ENCODE results near the gene RIN2.
A peak's percentile ranks its signal among the peaks of the same experiment; 100 is the strongest.
"Not testable (repeated sequence)": the region's sequence is repeated elsewhere in the genome, so short reads cannot be mapped to it uniquely, and the experiment has no call there.

Gene RIN2

GRCh38 chr20:19802099-19802491 lies 44.0 kb downstream of the RIN2 start:
- Histone ChIP-seq H3K36me3 (replicated peaks; ENCODE audit: low read depth, low read length) (no peaks in the 10 kb centered on the region), H4K20me1 (ENCODE audit: insufficient read depth, low read length) (no peaks in the 10 kb centered on the region), H3K4me1 (ENCODE audit: low read length) (no peaks in the 10 kb centered on the region; the same call in 1 of the 2 replicates)

GRCh38 chr20:19802492-19803158 lies 44.6 kb downstream of the RIN2 start:
- peaks cover 14% of the 10 kb centered on the region; the same call in 1 of the 2 replicates for H3K27me3 ChIP-seq (ENCODE audit: low read depth, low read length)
- H3K4me1 ChIP-seq (ENCODE audit: low read length): no peaks in the 10 kb centered on the region; the same call in 1 of the 2 replicates
- TF ChIP-seq EZH2phosphoT487 (IDR thresholded peaks at IDR 0.05; ENCODE audit: low read depth) (no peak), CTCF (IDR thresholded peaks at IDR 0.05; ENCODE audit: low read depth, low read length) (peak; percentile 47)
- H3K27ac ChIP-seq (ENCODE audit: low read length): no peak overlapping the region
- H3K36me3 ChIP-seq (replicated peaks; ENCODE audit: low read depth, low read length): no peaks in the 10 kb centered on the region
- no peak overlapping the region for H3K9ac ChIP-seq (ENCODE audit: low read length)
- no peak overlapping the region for H3K4me2 ChIP-seq (ENCODE audit: low read length)
- no peak overlapping the region for H2AFZ ChIP-seq (ENCODE audit: low read depth, low read length)
- H3K79me2 ChIP-seq (ENCODE audit: low read length): no peaks in the 10 kb centered on the region
- H3K4me3 ChIP-seq (ENCODE audit: low read length): no peak overlapping the region
- no peaks in the 10 kb centered on the region for H4K20me1 ChIP-seq (ENCODE audit: insufficient read depth, low read length)
- H3K9me3 ChIP-seq (ENCODE audit: insufficient read depth, low read length): no peaks in the 10 kb centered on the region

More at GRCh38 chr20:19802099-19802491, 44.0 kb downstream of the RIN2 start:
- Histone ChIP-seq H3K27ac (ENCODE audit: low read length) (no peak overlapping the region), H3K9me3 (ENCODE audit: insufficient read depth, low read length) (no peaks in the 10 kb centered on the region), H3K79me2 (ENCODE audit: low read length) (no peaks in the 10 kb centered on the region), H3K4me3 (ENCODE audit: low read length) (no peak overlapping the region), H2AFZ (ENCODE audit: low read depth, low read length) (no peak overlapping the region), H3K4me2 (ENCODE audit: low read length) (no peak overlapping the region), H3K9ac (ENCODE audit: low read length) (no peak overlapping the region), H3K27me3 (ENCODE audit: low read depth, low read length) (peaks cover 14% of the 10 kb centered on the region; the same call in 1 of the 2 replicates)
- TF ChIP-seq EZH2phosphoT487 (IDR thresholded peaks at IDR 0.05; ENCODE audit: low read depth) (no peak), CTCF (IDR thresholded peaks at IDR 0.05; ENCODE audit: low read depth, low read length) (no peak)

- H3K79me2 ChIP-seq (ENCODE audit: low read length); H3K9ac ChIP-seq (ENCODE audit: low read length); H2AFZ ChIP-seq (ENCODE audit: low read depth, low read length); H3K4me1 ChIP-seq (ENCODE audit: low read length); H3K9me3 ChIP-seq (ENCODE audit: insufficient read depth, low read length); H4K20me1 ChIP-seq (ENCODE audit: insufficient read depth, low read length); H3K4me3 ChIP-seq (ENCODE audit: low read length); H3K36me3 ChIP-seq (replicated peaks; ENCODE audit: low read depth, low read length); H3K27ac ChIP-seq (ENCODE audit: low read length); H3K4me2 ChIP-seq (ENCODE audit: low read length): not testable (repeated sequence)
- peaks cover 14% of the 10 kb centered on the region; the same call in 1 of the 2 replicates for H3K27me3 ChIP-seq (ENCODE audit: low read depth, low read length)
Observed at GRCh38 chr20:19806276-19806675, 48.2 kb downstream of the RIN2 start.

GRCh38 chr20:19806806-19807190 lies 48.7 kb downstream of the RIN2 start:
- Histone ChIP-seq H4K20me1 (ENCODE audit: insufficient read depth, low read length) (no peaks in the 10 kb centered on the region), H3K9me3 (ENCODE audit: insufficient read depth, low read length) (no peaks in the 10 kb centered on the region), H3K4me2 (ENCODE audit: low read length) (no peak overlapping the region), H3K27ac (ENCODE audit: low read length) (no peak overlapping the region), H3K79me2 (ENCODE audit: low read length) (no peaks in the 10 kb centered on the region), H3K4me3 (ENCODE audit: low read length) (no peak overlapping the region), H3K9ac (ENCODE audit: low read length) (no peak overlapping the region), H3K4me1 (ENCODE audit: low read length) (no peaks in the 10 kb centered on the region; the same call in 1 of the 2 replicates), H2AFZ (ENCODE audit: low read depth, low read length) (no peak overlapping the region), H3K36me3 (replicated peaks; ENCODE audit: low read depth, low read length) (no peaks in the 10 kb centered on the region), H3K27me3 (ENCODE audit: low read depth, low read length) (peaks cover 15% of the 10 kb centered on the region; the same call in 1 of the 2 replicates)
- no peak for TF ChIP-seq EZH2phosphoT487 (IDR thresholded peaks at IDR 0.05; ENCODE audit: low read depth)

- Histone ChIP-seq H2AFZ (ENCODE audit: low read depth, low read length) (no peak overlapping the region), H3K4me1 (ENCODE audit: low read length) (no peaks in the 10 kb centered on the region; the same call in 1 of the 2 replicates), H3K27ac (ENCODE audit: low read length) (no peak overlapping the region), H3K9me3 (ENCODE audit: insufficient read depth, low read length) (no peaks in the 10 kb centered on the region), H4K20me1 (ENCODE audit: insufficient read depth, low read length) (no peaks in the 10 kb centered on the region), H3K36me3 (replicated peaks; ENCODE audit: low read depth, low read length) (no peaks in the 10 kb centered on the region), H3K4me3 (ENCODE audit: low read length) (no peak overlapping the region), H3K9ac (ENCODE audit: low read length) (no peak overlapping the region), H3K4me2 (ENCODE audit: low read length) (no peak overlapping the region), H3K79me2 (ENCODE audit: low read length) (no peaks in the 10 kb centered on the region), H3K27me3 (ENCODE audit: low read depth, low read length) (peaks cover 20% of the 10 kb centered on the region)
- no peak for TF ChIP-seq EZH2phosphoT487 (IDR thresholded peaks at IDR 0.05; ENCODE audit: low read depth)
- no peak for TF ChIP-seq CTCF (IDR thresholded peaks at IDR 0.05; ENCODE audit: low read depth, low read length)
Observed at GRCh38 chr20:19807191-19807945, 49.3 kb downstream of the RIN2 start.

All from OCI-LY3 (cell line).